HepG2 (cell line): ENCODE results near the gene GGT7. TPM values are rescaled to one million over a fixed set of nuclear protein-coding genes. Genes with fewer than 3 reads are reported as not detected.

Experiments used
- ASH2L ChIP-seq: fragments of 300-600, 200-600 bp; sonication (generic); IDR thresholded peaks from 2 replicates; pipeline ENCODE4 v1.7.0; 2017; ENCODE audit warnings: low read depth, mild to moderate bottlenecking, moderate library complexity, mixed read lengths, low read length; ENCODE audit not compliant: insufficient read length
- ELF1 ChIP-seq: sonication (generic); formaldehyde crosslinking; IDR thresholded peaks from 2 replicates; pipeline ENCODE4 v1.4.0; 2020; ENCODE audit warnings: missing genetic modification reagents
- EZH2 ChIP-seq: conservative IDR thresholded peaks from 2 replicates; pipeline ENCODE4 v1.6.1; 2012; ENCODE audit warnings: mild to moderate bottlenecking, low read depth, low read length, moderate library complexity
- FOXP1 ChIP-seq, 2 experiments: fragments of 450-650 bp in 1 of 2; IDR thresholded peaks; 2 replicates each; pipeline ENCODE4 v1.6.1; 2017 to 2018; ENCODE audit warnings: antibody characterized with exemption in 1 of 2
- GATA4 ChIP-seq: sonication (generic); IDR thresholded peaks from 2 replicates; pipeline ENCODE4 v1.6.1; 2016; ENCODE audit warnings: antibody characterized with exemption, low read depth, borderline replicate concordance
- MXD4 ChIP-seq: IDR thresholded peaks from 2 replicates; pipeline ENCODE4 v1.6.1; 2016; ENCODE audit warnings: mild to moderate bottlenecking, missing biosample characterization, missing genetic modification reagents
- RAD51 ChIP-seq: fragments of 450-650 bp; IDR thresholded peaks from 2 replicates; pipeline ENCODE4 v1.6.1; 2016; ENCODE audit warnings: borderline replicate concordance
- SAP130 ChIP-seq: IDR thresholded peaks from 2 replicates; pipeline ENCODE4 v1.6.1; 2016; ENCODE audit warnings: low read depth
- SIX4 ChIP-seq: sonication (generic); formaldehyde crosslinking; IDR thresholded peaks from 2 replicates; pipeline ENCODE4 v1.4.0; 2020; ENCODE audit warnings: missing genetic modification reagents
- SP140L ChIP-seq: sonication (generic); formaldehyde crosslinking; IDR thresholded peaks from 2 replicates; pipeline ENCODE4 v1.4.0; 2020; ENCODE audit warnings: missing genetic modification reagents, borderline replicate concordance
- SRY ChIP-seq: sonication (generic); formaldehyde crosslinking; IDR thresholded peaks from 2 replicates; pipeline ENCODE4 v1.8.0; 2022; ENCODE audit warnings: mild to moderate bottlenecking, missing genetic modification reagents
- ZNF136 ChIP-seq: sonication (generic); formaldehyde crosslinking; IDR thresholded peaks from 2 replicates; pipeline ENCODE4 v1.8.1; 2022; ENCODE audit warnings: low read depth, mild to moderate bottlenecking, moderate library complexity, missing genetic modification reagents
- ZNF703 ChIP-seq: sonication (generic); formaldehyde crosslinking; IDR thresholded peaks from 2 replicates; pipeline ENCODE4 v1.5.1; 2020; ENCODE audit warnings: missing genetic modification reagents, mild to moderate bottlenecking, moderate library complexity, borderline replicate concordance
- ZNF773 ChIP-seq: sonication (generic); formaldehyde crosslinking; IDR thresholded peaks from 2 replicates; pipeline ENCODE4 v1.4.0; 2020; ENCODE audit warnings: missing genetic modification reagents, borderline replicate concordance
- ZSCAN9 ChIP-seq: IDR thresholded peaks from 2 replicates; pipeline ENCODE4 v1.6.1; 2016; ENCODE audit warnings: borderline replicate concordance
- polyA plus RNA-seq, 8 experiments: library from polyadenylated mRNA; depleted of rRNA in 3 of 8; stranded (reverse) in 7 of 8; unstranded in 1 of 8; fragments of >200 nt; fragmentation: Illumina TruSeq in 4 of 8; extraction: Trizol in 4 of 8; gene quantifications; 2 replicates each; pipeline versions ENCODE4 v1.2.1 to v1.2.3, GENCODE V29; 2011 to 2016; ENCODE audit warnings: low read depth in 4 of 8, missing spikeins in 1 of 8, mixed read lengths in 1 of 8; ENCODE audit not compliant: insufficient read depth in 1 of 8
- total RNA-seq, 5 experiments: library from RNA; depleted of rRNA; stranded (reverse); fragments of >200 nt; fragmentation: Illumina TruSeq; extraction: Trizol; gene quantifications; 2 replicates each; pipeline ENCODE4 v1.2.3, GENCODE V29; 2016; ENCODE audit warnings: low read depth in 1 of 5
- TF ChIP-seq, protein P1 (sequence below): sonication (generic); formaldehyde crosslinking; IDR thresholded peaks from 2 replicates; pipeline ENCODE4 v1.9.0; 2021; ENCODE audit warnings: mild to moderate bottlenecking, missing genetic modification reagents
- TF ChIP-seq, protein P2 (sequence below): IDR thresholded peaks from 2 replicates; pipeline ENCODE4 v1.6.1; 2016; ENCODE audit warnings: missing biosample characterization, missing genetic modification reagents, low read depth
- TF ChIP-seq, protein P3 (sequence below): sonication (generic); formaldehyde crosslinking; IDR thresholded peaks from 2 replicates; pipeline ENCODE4 v1.5.0; 2020; ENCODE audit warnings: missing genetic modification reagents, mild to moderate bottlenecking, borderline replicate concordance

The GGT7 gene
- total and polyA plus RNA-seq, 2 of the 13 experiments (the other 11 are each of a cell fraction or from before 2014, with no cell fraction given), result 6.6 to 23.0 TPM

DNA sequence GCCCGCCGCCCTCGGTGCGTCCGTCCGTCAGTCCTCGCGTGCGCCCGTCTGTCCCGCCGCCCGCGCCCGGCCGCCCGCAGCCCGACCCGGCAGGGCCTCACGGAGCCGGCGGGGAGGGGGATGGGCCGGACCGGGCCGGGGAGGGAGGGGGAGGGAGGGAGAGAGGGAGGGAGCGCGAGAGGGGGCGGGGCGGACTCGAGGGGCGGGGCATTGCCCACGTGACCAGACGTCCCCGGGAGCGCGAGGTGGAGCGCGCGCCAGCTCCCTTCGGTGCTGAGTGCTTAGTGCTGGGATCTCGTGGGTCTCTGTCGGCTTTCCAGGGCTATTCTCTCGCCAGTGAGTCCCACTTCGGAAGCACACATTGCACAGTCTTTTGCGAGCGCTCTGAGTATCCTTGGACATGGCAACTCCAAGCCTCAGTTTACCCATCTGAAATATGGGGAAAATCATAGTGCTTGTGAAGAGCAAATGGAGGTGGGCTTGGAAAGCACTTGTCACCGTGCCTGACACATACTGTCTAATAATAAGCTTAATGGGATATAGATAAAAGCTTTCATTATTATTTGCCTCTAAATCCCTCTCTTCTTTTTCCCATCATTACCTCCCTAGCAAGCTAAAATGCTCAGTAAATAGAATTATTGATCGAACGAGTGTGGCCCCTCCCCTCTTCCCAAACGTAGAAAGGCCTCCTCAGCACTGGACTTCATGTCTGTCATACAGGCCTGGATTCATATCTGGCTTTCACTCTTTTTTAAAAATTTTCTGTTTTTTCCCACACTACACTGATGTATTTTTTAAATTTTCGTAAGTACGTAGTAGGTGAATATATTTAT is 46.9 kb downstream of the GGT7 start, which contains the start of gene NCOA6 (continued):
- TF ChIP-seq, protein P1, sequence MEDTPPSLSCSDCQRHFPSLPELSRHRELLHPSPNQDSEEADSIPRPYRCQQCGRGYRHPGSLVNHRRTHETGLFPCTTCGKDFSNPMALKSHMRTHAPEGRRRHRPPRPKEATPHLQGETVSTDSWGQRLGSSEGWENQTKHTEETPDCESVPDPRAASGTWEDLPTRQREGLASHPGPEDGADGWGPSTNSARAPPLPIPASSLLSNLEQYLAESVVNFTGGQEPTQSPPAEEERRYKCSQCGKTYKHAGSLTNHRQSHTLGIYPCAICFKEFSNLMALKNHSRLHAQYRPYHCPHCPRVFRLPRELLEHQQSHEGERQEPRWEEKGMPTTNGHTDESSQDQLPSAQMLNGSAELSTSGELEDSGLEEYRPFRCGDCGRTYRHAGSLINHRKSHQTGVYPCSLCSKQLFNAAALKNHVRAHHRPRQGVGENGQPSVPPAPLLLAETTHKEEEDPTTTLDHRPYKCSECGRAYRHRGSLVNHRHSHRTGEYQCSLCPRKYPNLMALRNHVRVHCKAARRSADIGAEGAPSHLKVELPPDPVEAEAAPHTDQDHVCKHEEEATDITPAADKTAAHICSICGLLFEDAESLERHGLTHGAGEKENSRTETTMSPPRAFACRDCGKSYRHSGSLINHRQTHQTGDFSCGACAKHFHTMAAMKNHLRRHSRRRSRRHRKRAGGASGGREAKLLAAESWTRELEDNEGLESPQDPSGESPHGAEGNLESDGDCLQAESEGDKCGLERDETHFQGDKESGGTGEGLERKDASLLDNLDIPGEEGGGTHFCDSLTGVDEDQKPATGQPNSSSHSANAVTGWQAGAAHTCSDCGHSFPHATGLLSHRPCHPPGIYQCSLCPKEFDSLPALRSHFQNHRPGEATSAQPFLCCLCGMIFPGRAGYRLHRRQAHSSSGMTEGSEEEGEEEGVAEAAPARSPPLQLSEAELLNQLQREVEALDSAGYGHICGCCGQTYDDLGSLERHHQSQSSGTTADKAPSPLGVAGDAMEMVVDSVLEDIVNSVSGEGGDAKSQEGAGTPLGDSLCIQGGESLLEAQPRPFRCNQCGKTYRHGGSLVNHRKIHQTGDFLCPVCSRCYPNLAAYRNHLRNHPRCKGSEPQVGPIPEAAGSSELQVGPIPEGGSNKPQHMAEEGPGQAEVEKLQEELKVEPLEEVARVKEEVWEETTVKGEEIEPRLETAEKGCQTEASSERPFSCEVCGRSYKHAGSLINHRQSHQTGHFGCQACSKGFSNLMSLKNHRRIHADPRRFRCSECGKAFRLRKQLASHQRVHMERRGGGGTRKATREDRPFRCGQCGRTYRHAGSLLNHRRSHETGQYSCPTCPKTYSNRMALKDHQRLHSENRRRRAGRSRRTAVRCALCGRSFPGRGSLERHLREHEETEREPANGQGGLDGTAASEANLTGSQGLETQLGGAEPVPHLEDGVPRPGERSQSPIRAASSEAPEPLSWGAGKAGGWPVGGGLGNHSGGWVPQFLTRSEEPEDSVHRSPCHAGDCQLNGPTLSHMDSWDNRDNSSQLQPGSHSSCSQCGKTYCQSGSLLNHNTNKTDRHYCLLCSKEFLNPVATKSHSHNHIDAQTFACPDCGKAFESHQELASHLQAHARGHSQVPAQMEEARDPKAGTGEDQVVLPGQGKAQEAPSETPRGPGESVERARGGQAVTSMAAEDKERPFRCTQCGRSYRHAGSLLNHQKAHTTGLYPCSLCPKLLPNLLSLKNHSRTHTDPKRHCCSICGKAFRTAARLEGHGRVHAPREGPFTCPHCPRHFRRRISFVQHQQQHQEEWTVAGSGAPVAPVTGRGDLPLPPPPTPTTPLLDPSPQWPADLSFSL (CRISPR knock-in tag), result no peak
- TF ChIP-seq, protein P2, sequence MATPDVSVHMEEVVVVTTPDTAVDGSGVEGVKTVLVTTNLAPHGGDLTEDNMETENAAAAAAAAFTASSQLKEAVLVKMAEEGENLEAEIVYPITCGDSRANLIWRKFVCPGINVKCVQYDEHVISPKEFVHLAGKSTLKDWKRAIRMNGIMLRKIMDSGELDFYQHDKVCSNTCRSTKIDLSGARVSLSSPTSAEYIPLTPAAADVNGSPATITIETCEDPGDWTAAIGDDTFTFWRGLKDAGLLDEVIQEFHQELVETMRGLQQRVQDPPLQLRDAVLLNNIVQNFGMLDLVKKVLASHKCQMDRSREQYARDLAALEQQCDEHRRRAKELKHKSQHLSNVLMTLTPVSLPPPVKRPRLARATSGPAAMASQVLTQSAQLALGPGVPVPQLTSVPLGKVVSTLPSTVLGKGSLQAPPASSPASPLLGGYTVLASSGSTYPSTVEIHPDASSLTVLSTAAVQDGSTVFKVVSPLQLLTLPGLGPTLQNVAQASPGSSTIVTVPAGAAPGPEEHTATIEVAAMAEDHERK (CRISPR knock-in tag), result peak; percentile 56
- peak; percentile 86 for TF ChIP-seq RAD51
- TF ChIP-seq SRY (CRISPR knock-in tag), result no peak; the same call in 1 of the 2 replicates
- TF ChIP-seq EZH2, result no peak
- TF ChIP-seq GATA4, result no peak; the same call in 1 of the 2 replicates
- TF ChIP-seq, protein P3, sequence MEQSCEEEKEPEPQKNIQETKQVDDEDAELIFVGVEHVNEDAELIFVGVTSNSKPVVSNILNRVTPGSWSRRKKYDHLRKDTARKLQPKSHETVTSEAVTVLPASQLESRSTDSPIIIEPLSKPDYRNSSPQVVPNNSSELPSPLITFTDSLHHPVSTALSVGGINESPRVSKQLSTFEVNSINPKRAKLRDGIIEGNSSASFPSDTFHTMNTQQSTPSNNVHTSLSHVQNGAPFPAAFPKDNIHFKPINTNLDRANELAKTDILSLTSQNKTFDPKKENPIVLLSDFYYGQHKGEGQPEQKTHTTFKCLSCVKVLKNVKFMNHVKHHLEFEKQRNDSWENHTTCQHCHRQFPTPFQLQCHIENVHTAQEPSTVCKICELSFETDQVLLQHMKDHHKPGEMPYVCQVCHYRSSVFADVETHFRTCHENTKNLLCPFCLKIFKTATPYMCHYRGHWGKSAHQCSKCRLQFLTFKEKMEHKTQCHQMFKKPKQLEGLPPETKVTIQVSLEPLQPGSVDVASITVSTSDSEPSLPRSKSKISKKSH (CRISPR knock-in tag), result no peak
- peak; percentile 41; the same call in 1 of the 2 replicates for TF ChIP-seq MXD4
- no peak for TF ChIP-seq FOXP1 (IDR thresholded peaks at IDR 0.05)
- peak; percentile 16; the same call in 1 of the 2 replicates for TF ChIP-seq FOXP1 (CRISPR knock-in tag; IDR thresholded peaks at IDR 0.05)
- TF ChIP-seq SIX4 (CRISPR knock-in tag), result no peak
- 0 out of 2 replicates have a peak, but pooled peaks have one; percentile 29 for TF ChIP-seq ZNF773 (CRISPR knock-in tag)
- TF ChIP-seq ZSCAN9 (CRISPR knock-in tag), result no peak; the same call in 1 of the 2 replicates
- TF ChIP-seq SAP130 (CRISPR knock-in tag), result peak; percentile 78
- TF ChIP-seq ASH2L, result peak; percentile 49
- TF ChIP-seq ZNF136, result 0 out of 2 replicates have a peak, but pooled peaks have one; percentile 18
- no peak; the same call in 1 of the 2 replicates for TF ChIP-seq SP140L
- TF ChIP-seq ELF1, result no peak
- TF ChIP-seq ZNF703 (CRISPR knock-in tag), result no peak
